ENCODE measurements around the gene VSIG10L2. TPM values are rescaled to one million over a fixed set of nuclear protein-coding genes. Genes with fewer than 3 reads are reported as not detected.

The VSIG10L2 gene
- total RNA-seq, 1 experiment from 2014 or later: not detected

GRCh38 chr11:125978778-125979407 is 33.0 kb downstream of the VSIG10L2 start:
- Mint-ChIP-seq H3K4me3 (ENCODE audit: unreplicated experiment) (no peak overlapping the region), H3K27me3 (ENCODE audit: insufficient read depth, unreplicated experiment) (no peaks in the 10 kb centered on the region), H3K27ac (ENCODE audit: unreplicated experiment) (no peak overlapping the region), H3K9me3 (ENCODE audit: unreplicated experiment) (no peaks in the 10 kb centered on the region), H3K36me3 (ENCODE audit: insufficient read depth, unreplicated experiment) (no peaks in the 10 kb centered on the region), H3K4me1 (ENCODE audit: low read depth, unreplicated experiment) (no peaks in the 10 kb centered on the region)
- no peak for TF ChIP-seq CTCF (IDR thresholded peaks at IDR 0.05; ENCODE audit: insufficient read depth in 1 of 2, low read depth in 1 of 2, low read length in 1 of 2, severe bottlenecking in 1 of 2, unreplicated experiment in 1 of 2)
- Histone ChIP-seq H3K4me1 (no peaks in the 10 kb centered on the region), H3K9me3 (no peaks in the 10 kb centered on the region), H3K27me3 (replicated peaks; ENCODE audit: control insufficient read depth, insufficient read depth, low read length) (no peaks in the 10 kb centered on the region), H3K4me3 (ENCODE audit: low read depth, low read length) (no peak overlapping the region), H3K36me3 (ENCODE audit: control insufficient read depth, insufficient read depth, low read length) (no peaks in the 10 kb centered on the region)
- intact Hi-C loops (cut with micrococcal nuclease; ENCODE audit: unreplicated experiment): no loop called here
- BruUV-seq (replicated peaks): no TSS peak
- ChIA-PET POLR2A (no interaction called here), CTCF (no interaction called here)
- no peak for DNase-seq

GRCh38 chr11:125979511-125979910 is 33.7 kb downstream of the VSIG10L2 start:
- no peak for DNase-seq
- Mint-ChIP-seq H3K36me3 (ENCODE audit: insufficient read depth, unreplicated experiment) (no peaks in the 10 kb centered on the region), H3K27ac (ENCODE audit: unreplicated experiment) (no peak overlapping the region), H3K4me3 (ENCODE audit: unreplicated experiment) (no peak overlapping the region), H3K27me3 (ENCODE audit: insufficient read depth, unreplicated experiment) (no peaks in the 10 kb centered on the region), H3K9me3 (ENCODE audit: unreplicated experiment) (no peaks in the 10 kb centered on the region), H3K4me1 (ENCODE audit: low read depth, unreplicated experiment) (no peaks in the 10 kb centered on the region)
- intact Hi-C loops (cut with micrococcal nuclease; ENCODE audit: unreplicated experiment): no loop called here
- Histone ChIP-seq H3K36me3 (ENCODE audit: control insufficient read depth, insufficient read depth, low read length) (no peaks in the 10 kb centered on the region), H3K4me3 (ENCODE audit: low read depth, low read length) (no peak overlapping the region), H3K4me1 (no peaks in the 10 kb centered on the region), H3K9me3 (no peaks in the 10 kb centered on the region), H3K27me3 (replicated peaks; ENCODE audit: control insufficient read depth, insufficient read depth, low read length) (no peaks in the 10 kb centered on the region)
- BruUV-seq (replicated peaks): no TSS peak
- ChIA-PET POLR2A (no interaction called here), CTCF (no interaction called here)
- TF ChIP-seq CTCF (IDR thresholded peaks at IDR 0.05; ENCODE audit: insufficient read depth in 1 of 2, low read depth in 1 of 2, low read length in 1 of 2, severe bottlenecking in 1 of 2, unreplicated experiment in 1 of 2): no peak

- intact Hi-C loops (cut with micrococcal nuclease; ENCODE audit: unreplicated experiment): no loop called here
Measured at GRCh38 chr11:125980436-125980835, 34.6 kb downstream of the VSIG10L2 start.

More at GRCh38 chr11:125980436-125980835, 34.6 kb downstream of the VSIG10L2 start:
- Histone ChIP-seq H3K4me3 (ENCODE audit: low read depth, low read length) (no peak overlapping the region), H3K36me3 (ENCODE audit: control insufficient read depth, insufficient read depth, low read length) (no peaks in the 10 kb centered on the region), H3K4me1 (no peaks in the 10 kb centered on the region), H3K9me3 (no peaks in the 10 kb centered on the region), H3K27me3 (replicated peaks; ENCODE audit: control insufficient read depth, insufficient read depth, low read length) (no peaks in the 10 kb centered on the region)
- no peak for TF ChIP-seq CTCF (IDR thresholded peaks at IDR 0.05; ENCODE audit: insufficient read depth in 1 of 2, low read depth in 1 of 2, low read length in 1 of 2, severe bottlenecking in 1 of 2, unreplicated experiment in 1 of 2)
- POLR2A ChIA-PET: no interaction called here
- no peaks in the 10 kb centered on the region for H3K9me3 Mint-ChIP-seq (ENCODE audit: unreplicated experiment)
- CTCF ChIA-PET: no interaction called here
- H3K4me1 Mint-ChIP-seq (ENCODE audit: low read depth, unreplicated experiment): no peaks in the 10 kb centered on the region
- no TSS peak for BruUV-seq (replicated peaks)
- H3K4me3 Mint-ChIP-seq (ENCODE audit: unreplicated experiment): no peak overlapping the region
- no peaks in the 10 kb centered on the region for H3K36me3 Mint-ChIP-seq (ENCODE audit: insufficient read depth, unreplicated experiment)
- no peak overlapping the region for H3K27ac Mint-ChIP-seq (ENCODE audit: unreplicated experiment)
- DNase-seq: no peak
- H3K27me3 Mint-ChIP-seq (ENCODE audit: insufficient read depth, unreplicated experiment): no peaks in the 10 kb centered on the region

All from Caco-2 (cell line).